Mammary epithelial cell (primary cell): ENCODE results near the gene PML.

Experiments
- CTCF ChIP-seq, 2 donors: IDR thresholded peaks in 1 of 2; conservative IDR thresholded peaks in 1 of 2; 2 replicates each; pipeline ENCODE4 v1.5.1; 2011 to 2012; ENCODE audit warnings: inconsistent platforms in 2 of 2, low read length in 2 of 2, mild to moderate bottlenecking in 2 of 2, control low read depth in 1 of 2, low read depth in 1 of 2; ENCODE audit not compliant: insufficient read depth in 1 of 2; ENCODE audit errors: extremely low read depth in 1 of 2
- EZH2 ChIP-seq: IDR thresholded peaks from 2 replicates; pipeline ENCODE4 v1.6.1; 2012; ENCODE audit warnings: low read length, inconsistent platforms, borderline replicate concordance

GRCh38 chr15:73948396-73948795, 46.1 kb upstream of the PML start:
- TF ChIP-seq CTCF (conservative IDR thresholded peaks at IDR 0.05 in 1 of 2, IDR thresholded peaks at IDR 0.05 in 1 of 2; ENCODE audit: extremely low read depth in 1 of 2, insufficient read depth in 1 of 2, low read depth in 1 of 2, low read length in 2 of 2) (no peak), EZH2 (no peak)
